ENCODE data around the gene PLCD3.

DNA sequence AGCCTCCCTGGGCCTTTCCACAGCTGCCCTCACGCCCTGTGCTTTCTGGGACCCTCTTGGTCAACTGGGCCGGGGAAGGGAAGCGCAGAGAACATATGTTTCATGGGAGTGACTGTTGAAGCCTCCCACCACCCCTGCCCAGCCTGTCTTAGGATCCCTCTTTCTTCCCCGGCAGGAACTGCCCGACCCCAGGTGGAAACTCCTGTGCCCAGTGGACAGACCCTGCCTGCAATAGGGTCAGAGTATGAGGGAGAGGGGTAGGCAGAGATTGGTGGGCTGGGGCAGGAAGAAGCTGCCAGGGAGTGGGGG is 39.9 kb upstream of the PLCD3 start:
- TF ChIP-seq, protein P1, sequence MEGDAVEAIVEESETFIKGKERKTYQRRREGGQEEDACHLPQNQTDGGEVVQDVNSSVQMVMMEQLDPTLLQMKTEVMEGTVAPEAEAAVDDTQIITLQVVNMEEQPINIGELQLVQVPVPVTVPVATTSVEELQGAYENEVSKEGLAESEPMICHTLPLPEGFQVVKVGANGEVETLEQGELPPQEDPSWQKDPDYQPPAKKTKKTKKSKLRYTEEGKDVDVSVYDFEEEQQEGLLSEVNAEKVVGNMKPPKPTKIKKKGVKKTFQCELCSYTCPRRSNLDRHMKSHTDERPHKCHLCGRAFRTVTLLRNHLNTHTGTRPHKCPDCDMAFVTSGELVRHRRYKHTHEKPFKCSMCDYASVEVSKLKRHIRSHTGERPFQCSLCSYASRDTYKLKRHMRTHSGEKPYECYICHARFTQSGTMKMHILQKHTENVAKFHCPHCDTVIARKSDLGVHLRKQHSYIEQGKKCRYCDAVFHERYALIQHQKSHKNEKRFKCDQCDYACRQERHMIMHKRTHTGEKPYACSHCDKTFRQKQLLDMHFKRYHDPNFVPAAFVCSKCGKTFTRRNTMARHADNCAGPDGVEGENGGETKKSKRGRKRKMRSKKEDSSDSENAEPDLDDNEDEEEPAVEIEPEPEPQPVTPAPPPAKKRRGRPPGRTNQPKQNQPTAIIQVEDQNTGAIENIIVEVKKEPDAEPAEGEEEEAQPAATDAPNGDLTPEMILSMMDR (IDR thresholded peaks at IDR 0.05), result no peak
- no peak for TF ChIP-seq POLR2A (IDR thresholded peaks at IDR 0.05)

All from adrenal gland (tissue), 5 donors.